Neural progenitor cell (in vitro differentiated cells): Measurements from ENCODE around the gene GGTA1.

Source experiments
- EZH2 ChIP-seq: fragments of 200-600 bp; sonication (generic); IDR thresholded peaks from 2 replicates; pipeline ENCODE4 v1.6.1; 2017; ENCODE audit warnings: antibody characterized with exemption, mild to moderate bottlenecking, moderate library complexity
- EZH2phosphoT487 ChIP-seq: fragments of 200-600 bp; sonication (generic); IDR thresholded peaks from 2 replicates; pipeline ENCODE4 v1.6.1; 2017; ENCODE audit warnings: antibody characterized with exemption
- TF ChIP-seq, protein P1 (sequence below): fragments of 200-600 bp; sonication (generic); IDR thresholded peaks from 2 replicates; pipeline ENCODE4 v1.5.1; 2017; ENCODE audit warnings: antibody characterized with exemption, mild to moderate bottlenecking

DNA sequence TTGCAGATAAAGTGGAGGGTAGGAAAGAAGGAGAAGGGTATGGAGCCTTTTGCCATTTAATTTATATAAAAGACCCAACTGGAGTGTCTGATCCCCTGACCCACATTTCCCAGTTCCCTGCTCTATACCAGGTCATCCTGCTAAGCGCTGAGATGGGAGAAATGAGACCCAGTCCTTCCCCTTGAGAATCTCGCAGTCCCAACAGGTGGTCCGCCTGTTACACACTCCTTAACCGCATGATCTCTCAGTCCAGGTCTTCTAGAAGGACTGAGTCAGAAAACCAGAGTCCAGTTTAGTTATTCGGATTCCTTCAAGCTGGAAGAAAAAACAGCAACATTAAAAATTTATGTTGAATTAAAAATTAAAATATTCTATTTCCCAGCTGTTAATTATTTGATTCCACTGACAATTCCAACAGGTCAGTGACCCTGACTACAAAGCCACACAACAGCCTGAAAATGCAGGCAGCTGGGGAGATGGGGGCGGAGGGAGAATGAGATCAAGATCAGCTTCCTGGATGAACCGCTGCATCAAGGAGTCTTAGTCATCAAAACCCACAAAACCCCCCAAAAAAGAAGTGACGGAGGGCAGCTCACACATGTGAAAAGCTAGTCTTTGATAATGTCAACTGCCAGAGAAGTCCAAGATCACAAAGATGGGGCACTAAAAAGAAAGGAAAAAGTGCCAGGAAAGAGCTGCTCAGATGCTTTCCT lies 44.0 kb downstream of the GGTA1 start:
- TF ChIP-seq, protein P1, sequence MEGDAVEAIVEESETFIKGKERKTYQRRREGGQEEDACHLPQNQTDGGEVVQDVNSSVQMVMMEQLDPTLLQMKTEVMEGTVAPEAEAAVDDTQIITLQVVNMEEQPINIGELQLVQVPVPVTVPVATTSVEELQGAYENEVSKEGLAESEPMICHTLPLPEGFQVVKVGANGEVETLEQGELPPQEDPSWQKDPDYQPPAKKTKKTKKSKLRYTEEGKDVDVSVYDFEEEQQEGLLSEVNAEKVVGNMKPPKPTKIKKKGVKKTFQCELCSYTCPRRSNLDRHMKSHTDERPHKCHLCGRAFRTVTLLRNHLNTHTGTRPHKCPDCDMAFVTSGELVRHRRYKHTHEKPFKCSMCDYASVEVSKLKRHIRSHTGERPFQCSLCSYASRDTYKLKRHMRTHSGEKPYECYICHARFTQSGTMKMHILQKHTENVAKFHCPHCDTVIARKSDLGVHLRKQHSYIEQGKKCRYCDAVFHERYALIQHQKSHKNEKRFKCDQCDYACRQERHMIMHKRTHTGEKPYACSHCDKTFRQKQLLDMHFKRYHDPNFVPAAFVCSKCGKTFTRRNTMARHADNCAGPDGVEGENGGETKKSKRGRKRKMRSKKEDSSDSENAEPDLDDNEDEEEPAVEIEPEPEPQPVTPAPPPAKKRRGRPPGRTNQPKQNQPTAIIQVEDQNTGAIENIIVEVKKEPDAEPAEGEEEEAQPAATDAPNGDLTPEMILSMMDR = no peak
- TF ChIP-seq EZH2 (no peak), EZH2phosphoT487 (no peak)
